ENCODE data around the gene ARHGAP18.

The ARHGAP18 gene

GRCh38 chr6:129643968-129644367, 66.0 kb downstream of the ARHGAP18 start:
- no peak for DNase-seq (ENCODE audit: low read depth)
- no peak for TF ChIP-seq CTCF (IDR thresholded peaks at IDR 0.05; ENCODE audit: low read length, missing control alignments)

GRCh38 chr6:129643176-129643575, 66.8 kb downstream of the ARHGAP18 start:
- no peak for DNase-seq (ENCODE audit: low read depth)
- TF ChIP-seq CTCF (IDR thresholded peaks at IDR 0.05; ENCODE audit: low read length, missing control alignments): no peak
- no peak overlapping the region for H3K4me3 ChIP-seq (replicated peaks; ENCODE audit: low read depth, low read length)

More at GRCh38 chr6:129643968-129644367, 66.0 kb downstream of the ARHGAP18 start:
- H3K4me3 ChIP-seq (replicated peaks; ENCODE audit: low read depth, low read length): no peak overlapping the region

- H3K4me3 ChIP-seq (replicated peaks; ENCODE audit: low read depth, low read length): no peak overlapping the region
- no peak for TF ChIP-seq CTCF (IDR thresholded peaks at IDR 0.05; ENCODE audit: low read length, missing control alignments)
- DNase-seq (ENCODE audit: low read depth): no peak
Measured at GRCh38 chr6:129642322-129642721, 67.7 kb downstream of the ARHGAP18 start.

- no peak for TF ChIP-seq CTCF (IDR thresholded peaks at IDR 0.05; ENCODE audit: low read length, missing control alignments)
- peak; percentile 79 for DNase-seq (ENCODE audit: low read depth)
Measured at GRCh38 chr6:129641344-129641743, 68.6 kb downstream of the ARHGAP18 start.

GRCh38 chr6:129638686-129639085, 71.3 kb downstream of the ARHGAP18 start:
- DNase-seq (ENCODE audit: low read depth): no peak
- no peak for TF ChIP-seq CTCF (IDR thresholded peaks at IDR 0.05; ENCODE audit: low read length, missing control alignments)
- no peak overlapping the region for H3K4me3 ChIP-seq (replicated peaks; ENCODE audit: low read depth, low read length)

More at GRCh38 chr6:129641344-129641743, 68.6 kb downstream of the ARHGAP18 start:
- no peak overlapping the region for H3K4me3 ChIP-seq (replicated peaks; ENCODE audit: low read depth, low read length)

GRCh38 chr6:129638055-129638684, 71.8 kb downstream of the ARHGAP18 start:
- no peak for TF ChIP-seq CTCF (IDR thresholded peaks at IDR 0.05; ENCODE audit: low read length, missing control alignments)
- DNase-seq (ENCODE audit: low read depth): peak; percentile 94
- H3K4me3 ChIP-seq (replicated peaks; ENCODE audit: low read depth, low read length): no peak overlapping the region

Data from fibroblast of pulmonary artery (primary cell).